H9 (cell line): ENCODE results near the gene CHRND. TPM values are rescaled to one million over a fixed set of nuclear protein-coding genes. Genes with fewer than 3 reads are reported as not detected.

Source experiments
- DNase-seq: peaks from one replicate; pipeline ENCODE4 v3.0.0-alpha.2; 2017
- H2AFZ ChIP-seq: one replicate; pipeline ENCODE4 v1.6.1; 2013; ENCODE audit warnings: mild to moderate bottlenecking, low read length, control low read depth, moderate library complexity
- H2AK5ac ChIP-seq: 2 replicates; pipeline ENCODE4 v1.6.1; 2013; ENCODE audit warnings: low read length, control low read depth, mixed read lengths; ENCODE audit not compliant: insufficient read length
- H2BK120ac ChIP-seq: one replicate; pipeline ENCODE4 v1.6.1; 2013; ENCODE audit warnings: low read depth, mild to moderate bottlenecking, low read length, control low read depth, inconsistent platforms; ENCODE audit not compliant: poor library complexity, severe bottlenecking
- H2BK12ac ChIP-seq: 2 replicates; pipeline ENCODE4 v1.6.1; 2013; ENCODE audit warnings: low read length, control low read depth, mixed read lengths, low read depth; ENCODE audit not compliant: insufficient read length
- H2BK15ac ChIP-seq: 2 replicates; pipeline ENCODE4 v1.6.1; 2013; ENCODE audit warnings: low read depth, low read length, control low read depth
- H2BK20ac ChIP-seq: one replicate; pipeline ENCODE4 v1.6.1; 2013; ENCODE audit warnings: low read depth, mild to moderate bottlenecking, low read length, control low read depth, inconsistent platforms; ENCODE audit not compliant: poor library complexity, severe bottlenecking
- H2BK5ac ChIP-seq: 2 replicates; pipeline ENCODE4 v1.6.1; 2013; ENCODE audit warnings: low read length, control low read depth, mixed read lengths; ENCODE audit not compliant: insufficient read length
- H3K14ac ChIP-seq: 2 replicates; pipeline ENCODE4 v1.6.1; 2013; ENCODE audit warnings: low read length, control low read depth; ENCODE audit not compliant: insufficient read depth
- H3K18ac ChIP-seq: 2 replicates; pipeline ENCODE4 v1.6.1; 2013; ENCODE audit warnings: low read depth, mild to moderate bottlenecking, mixed read lengths, low read length, control low read depth; ENCODE audit not compliant: insufficient read length
- H3K23ac ChIP-seq: 2 replicates; pipeline ENCODE4 v1.6.1; 2013; ENCODE audit warnings: low read length, control low read depth, mixed read lengths, low read depth; ENCODE audit not compliant: insufficient read length
- H3K23me2 ChIP-seq: 2 replicates; pipeline ENCODE4 v1.6.1; 2013; ENCODE audit warnings: low read depth, mild to moderate bottlenecking, mixed read lengths, low read length, control low read depth; ENCODE audit not compliant: insufficient read length, poor library complexity, severe bottlenecking
- H3K27ac ChIP-seq: 2 replicates; pipeline ENCODE4 v1.5.1; 2013; ENCODE audit warnings: low read length, control low read depth, mixed read lengths, low read depth; ENCODE audit not compliant: insufficient read length
- H3K27me3 ChIP-seq: 2 replicates; pipeline ENCODE4 v1.6.1; 2013; ENCODE audit warnings: low read length, control low read depth, inconsistent platforms; ENCODE audit not compliant: insufficient read depth
- H3K4ac ChIP-seq: 2 replicates; pipeline ENCODE4 v1.6.1; 2013; ENCODE audit warnings: low read depth, mild to moderate bottlenecking, control low read depth, inconsistent platforms, low read length, moderate library complexity
- H3K4me1 ChIP-seq: 2 replicates; pipeline ENCODE4 v1.6.1; 2013; ENCODE audit warnings: low read length, control low read depth, inconsistent platforms; ENCODE audit not compliant: insufficient read depth
- H3K4me2 ChIP-seq: 2 replicates; pipeline ENCODE4 v1.6.1; 2013; ENCODE audit warnings: low read length, control low read depth, mixed read lengths; ENCODE audit not compliant: insufficient read length, insufficient read depth
- H3K56ac ChIP-seq: 2 replicates; pipeline ENCODE4 v1.6.1; 2013; ENCODE audit warnings: low read depth, mild to moderate bottlenecking, mixed read lengths, low read length, control low read depth; ENCODE audit not compliant: insufficient read length
- H3K79me1 ChIP-seq: 2 replicates; pipeline ENCODE4 v1.6.1; 2013; ENCODE audit warnings: low read depth, mild to moderate bottlenecking, moderate library complexity, low read length, control low read depth, inconsistent platforms; ENCODE audit not compliant: insufficient read depth, poor library complexity, severe bottlenecking
- H3K79me2 ChIP-seq: 2 replicates; pipeline ENCODE4 v1.6.1; 2013; ENCODE audit warnings: low read length, control low read depth, inconsistent platforms; ENCODE audit not compliant: insufficient read depth
- H3K9ac ChIP-seq: 2 replicates; pipeline ENCODE4 v1.6.1; 2013; ENCODE audit warnings: low read length, control low read depth, mixed read lengths; ENCODE audit not compliant: insufficient read length; ENCODE audit errors: extremely low read depth
- H3K9me3 ChIP-seq: one replicate; pipeline ENCODE4 v1.6.1; 2013; ENCODE audit warnings: low read depth, low read length, inconsistent platforms; ENCODE audit not compliant: control insufficient read depth
- H3T11ph ChIP-seq: one replicate; pipeline ENCODE4 v1.6.1; 2013; ENCODE audit warnings: mild to moderate bottlenecking, low read length, control low read depth, inconsistent platforms
- H4K20me1 ChIP-seq: one replicate; pipeline ENCODE4 v1.6.1; 2013; ENCODE audit not compliant: control insufficient read depth, insufficient read length, insufficient read depth
- H4K5ac ChIP-seq: 2 replicates; pipeline ENCODE4 v1.6.1; 2013; ENCODE audit warnings: low read depth, mild to moderate bottlenecking, mixed read lengths, low read length, control low read depth; ENCODE audit not compliant: insufficient read length
- H4K8ac ChIP-seq: replicated peaks from 2 replicates; pipeline ENCODE4 v1.6.1; 2013; ENCODE audit warnings: low read length, control low read depth, mixed read lengths, low read depth; ENCODE audit not compliant: insufficient read length
- H4K91ac ChIP-seq: 2 replicates; pipeline ENCODE4 v1.6.1; 2013; ENCODE audit warnings: low read depth, mild to moderate bottlenecking, moderate library complexity, mixed read lengths, low read length, control low read depth; ENCODE audit not compliant: insufficient read length
- H3K27ac Mint-ChIP-seq, 3 experiments: 2 replicates in 2 of 3; 3 replicates in 1 of 3; pipeline ENCODE4 v1.8.0; 2020 to 2021; ENCODE audit warnings: mixed read lengths in 3 of 3, mild to moderate bottlenecking in 1 of 3, moderate library complexity in 1 of 3
- H3K27me3 Mint-ChIP-seq: 2 replicates; pipeline ENCODE4 v1.8.0; 2021; ENCODE audit warnings: low read depth, mild to moderate bottlenecking, moderate library complexity, mixed read lengths
- H3K36me3 Mint-ChIP-seq, 3 experiments: 2 replicates in 2 of 3; 3 replicates in 1 of 3; pipeline ENCODE4 v1.8.0; 2020 to 2021; ENCODE audit warnings: low read depth in 3 of 3, mixed read lengths in 3 of 3; ENCODE audit not compliant: insufficient read depth in 1 of 3
- H3K4me1 Mint-ChIP-seq, 2 experiments: 2 replicates each; pipeline ENCODE4 v1.8.0; 2020; ENCODE audit warnings: mixed read lengths in 2 of 2
- H3K4me3 Mint-ChIP-seq, 2 experiments: 2 replicates in 1 of 2; 3 replicates in 1 of 2; pipeline ENCODE4 v1.8.0; 2020 to 2021; ENCODE audit warnings: mild to moderate bottlenecking in 2 of 2, mixed read lengths in 2 of 2, moderate library complexity in 1 of 2
- H3K9me3 Mint-ChIP-seq, 2 experiments: 2 replicates in 1 of 2; 3 replicates in 1 of 2; pipeline ENCODE4 v1.8.0; 2020; ENCODE audit warnings: mild to moderate bottlenecking in 2 of 2, mixed read lengths in 2 of 2, moderate library complexity in 1 of 2
- WGBS: extraction: QIAGEN DNeasy Blood & Tissue Kit; methylation state at CpG from one replicate; pipeline ENCODE4 v1.1.7; 2013; ENCODE audit warnings: missing lambda C conversion rate, low lambda C conversion rate, mixed read lengths; ENCODE audit not compliant: insufficient read length; ENCODE audit errors: extremely low coverage; 5-methylcytosine and 5-hydroxymethylcytosine counted together
- total RNA-seq: library from RNA; stranded (reverse); gene quantifications from 2 replicates; pipeline ENCODE4 v1.2.1, GENCODE V29; 2021
- TF ChIP-seq, protein P1 (sequence below): fragments of 200-600 bp; sonication (generic); conservative IDR thresholded peaks from 3 replicates; pipeline ENCODE4 v1.8.0; 2021; ENCODE audit warnings: antibody characterized with exemption, mild to moderate bottlenecking

Gene CHRND
- total RNA-seq, 1 experiment from 2014 or later = not detected

DNA sequence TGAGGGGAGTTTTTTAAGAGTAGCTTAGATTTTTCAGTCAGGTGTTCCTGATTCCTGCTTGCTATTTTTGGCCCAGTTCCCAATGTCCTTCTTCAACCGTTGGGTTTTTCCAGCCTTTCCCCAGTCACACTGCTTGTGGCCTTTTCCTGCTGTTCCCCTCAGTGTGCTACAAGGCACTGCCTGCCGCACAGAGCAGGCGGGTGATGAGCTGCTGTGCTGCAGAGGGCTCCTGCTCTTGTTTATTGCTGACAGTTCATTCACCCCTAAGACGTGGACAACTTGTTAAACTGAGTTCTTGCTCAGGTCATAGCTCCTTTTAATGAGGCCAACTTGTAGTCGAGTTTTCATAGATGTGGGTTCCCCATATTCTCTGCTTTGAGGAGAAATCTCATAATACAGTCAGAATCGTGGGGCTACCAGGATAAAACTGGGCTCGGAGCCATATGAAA lies 45.1 kb downstream of the CHRND start:
- no peak overlapping the region for H3K27ac ChIP-seq
- no CpG with 5 or more reads among the region's 7 CpGs for WGBS

More for the DNA sequence above, 45.1 kb downstream of the CHRND start:
- Histone ChIP-seq H2BK120ac (no peak overlapping the region), H3K23me2 (no peaks in the 10 kb centered on the region), H2BK15ac (no peak overlapping the region), H3K4me2 (no peak overlapping the region), H2BK20ac (no peak overlapping the region), H2BK5ac (no peak overlapping the region), H4K20me1 (no peaks in the 10 kb centered on the region), H4K8ac (no peak overlapping the region), H4K91ac (no peak overlapping the region), H3K23ac (no peak overlapping the region), H3K18ac (no peak overlapping the region), H2BK12ac (no peak overlapping the region), H2AK5ac (no peak overlapping the region), H3K56ac (no peak overlapping the region), H3K4me1 (no peaks in the 10 kb centered on the region), H3K27me3 (no peaks in the 10 kb centered on the region), H2AFZ (no peak overlapping the region), H3K79me2 (no peaks in the 10 kb centered on the region), H3T11ph (no peak overlapping the region), H3K79me1 (no peaks in the 10 kb centered on the region), H3K9me3 (no peaks in the 10 kb centered on the region), H3K14ac (no peak overlapping the region), H3K4ac (no peak overlapping the region), H3K9ac (no peak overlapping the region), H4K5ac (no peak overlapping the region)
- Mint-ChIP-seq H3K4me1 (peaks cover 7 to 9% of the 10 kb centered on the region in 2 experiments; a peak in 3 of 4 replicates), H3K36me3 (peaks cover 26 to 82% (median 63%) of the 10 kb centered on the region in 3 experiments; a peak in 6 of 7 replicates), H3K9me3 (no peaks in the 10 kb centered on the region), H3K27ac (peak overlapping the region; percentile 36 to 61 (median 59); a peak in 4 of 7 replicates), H3K27me3 (no peaks in the 10 kb centered on the region), H3K4me3 (no peak overlapping the region)
- TF ChIP-seq, protein P1, sequence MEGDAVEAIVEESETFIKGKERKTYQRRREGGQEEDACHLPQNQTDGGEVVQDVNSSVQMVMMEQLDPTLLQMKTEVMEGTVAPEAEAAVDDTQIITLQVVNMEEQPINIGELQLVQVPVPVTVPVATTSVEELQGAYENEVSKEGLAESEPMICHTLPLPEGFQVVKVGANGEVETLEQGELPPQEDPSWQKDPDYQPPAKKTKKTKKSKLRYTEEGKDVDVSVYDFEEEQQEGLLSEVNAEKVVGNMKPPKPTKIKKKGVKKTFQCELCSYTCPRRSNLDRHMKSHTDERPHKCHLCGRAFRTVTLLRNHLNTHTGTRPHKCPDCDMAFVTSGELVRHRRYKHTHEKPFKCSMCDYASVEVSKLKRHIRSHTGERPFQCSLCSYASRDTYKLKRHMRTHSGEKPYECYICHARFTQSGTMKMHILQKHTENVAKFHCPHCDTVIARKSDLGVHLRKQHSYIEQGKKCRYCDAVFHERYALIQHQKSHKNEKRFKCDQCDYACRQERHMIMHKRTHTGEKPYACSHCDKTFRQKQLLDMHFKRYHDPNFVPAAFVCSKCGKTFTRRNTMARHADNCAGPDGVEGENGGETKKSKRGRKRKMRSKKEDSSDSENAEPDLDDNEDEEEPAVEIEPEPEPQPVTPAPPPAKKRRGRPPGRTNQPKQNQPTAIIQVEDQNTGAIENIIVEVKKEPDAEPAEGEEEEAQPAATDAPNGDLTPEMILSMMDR = no peak
- no peak for DNase-seq
